Panc1 (cell line): Measurements from ENCODE around the gene ABCA7.

Experiments used
- POLR2AphosphoS5 ChIP-seq: IDR thresholded peaks from 2 replicates; pipeline ENCODE4 v1.6.1; 2012; ENCODE audit warnings: mild to moderate bottlenecking, low read depth, low read length, moderate library complexity
- TCF7L2 ChIP-seq: IDR thresholded peaks from 2 replicates; pipeline ENCODE4 v1.6.1; 2011; ENCODE audit warnings: mild to moderate bottlenecking, low read depth, low read length, inconsistent platforms
- TF ChIP-seq, protein P1 (sequence below): fragments of 450-650 bp; IDR thresholded peaks from 2 replicates; pipeline ENCODE4 v1.5.1; 2017; ENCODE audit warnings: mild to moderate bottlenecking
- TF ChIP-seq, protein P2 (sequence below), 2 experiments: IDR thresholded peaks; 2 replicates each; pipeline ENCODE4 v1.6.1; 2011 to 2012; ENCODE audit warnings: low read depth in 2 of 2, control low read depth in 1 of 2, low read length in 1 of 2, mild to moderate bottlenecking in 1 of 2, moderate library complexity in 1 of 2; ENCODE audit not compliant: insufficient read depth in 1 of 2

DNA sequence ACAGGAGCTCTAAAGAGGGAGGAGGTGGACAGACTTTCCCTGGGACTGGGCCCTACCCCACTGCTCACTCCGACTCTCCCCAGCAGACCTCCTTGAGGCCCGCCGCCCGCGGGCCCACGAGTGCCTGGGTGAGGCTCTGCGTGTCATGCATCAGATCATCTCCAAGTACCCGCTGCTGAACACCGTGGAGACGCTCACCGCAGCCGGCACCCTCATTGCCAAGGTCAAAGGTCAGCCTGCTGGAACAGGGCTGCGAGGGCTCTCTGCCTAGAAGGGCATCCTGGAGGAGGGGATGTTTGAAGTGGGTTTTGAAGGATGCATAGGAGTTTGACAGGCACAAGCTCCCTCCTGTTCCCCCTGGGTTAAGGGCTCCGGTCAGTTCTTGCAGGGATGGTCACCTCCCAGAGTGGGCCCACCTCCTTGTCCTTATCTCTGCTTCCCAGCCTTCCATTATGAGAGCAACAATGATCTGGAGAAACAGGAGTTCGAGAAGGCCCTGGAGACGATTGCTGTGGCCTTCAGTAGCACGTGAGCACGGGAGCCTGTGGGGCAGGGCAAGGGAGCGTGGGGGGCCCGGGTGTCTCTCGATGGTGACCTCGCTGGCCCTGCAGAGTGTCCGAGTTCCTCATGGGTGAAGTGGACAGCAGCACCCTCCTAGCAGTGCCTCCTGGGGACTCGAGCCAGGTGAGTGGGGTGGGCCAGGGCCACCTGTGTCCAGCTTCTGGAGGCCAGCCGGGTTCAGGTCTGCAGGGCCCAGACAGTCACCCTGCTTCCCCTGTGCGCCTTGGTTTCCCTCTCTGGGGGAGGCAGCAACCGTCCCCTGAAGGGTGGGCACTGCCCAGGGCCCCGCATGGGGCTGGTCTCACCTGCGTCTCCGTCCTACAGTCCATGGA, 33.4 kb downstream of the ABCA7 start:
- TF ChIP-seq, protein P1, sequence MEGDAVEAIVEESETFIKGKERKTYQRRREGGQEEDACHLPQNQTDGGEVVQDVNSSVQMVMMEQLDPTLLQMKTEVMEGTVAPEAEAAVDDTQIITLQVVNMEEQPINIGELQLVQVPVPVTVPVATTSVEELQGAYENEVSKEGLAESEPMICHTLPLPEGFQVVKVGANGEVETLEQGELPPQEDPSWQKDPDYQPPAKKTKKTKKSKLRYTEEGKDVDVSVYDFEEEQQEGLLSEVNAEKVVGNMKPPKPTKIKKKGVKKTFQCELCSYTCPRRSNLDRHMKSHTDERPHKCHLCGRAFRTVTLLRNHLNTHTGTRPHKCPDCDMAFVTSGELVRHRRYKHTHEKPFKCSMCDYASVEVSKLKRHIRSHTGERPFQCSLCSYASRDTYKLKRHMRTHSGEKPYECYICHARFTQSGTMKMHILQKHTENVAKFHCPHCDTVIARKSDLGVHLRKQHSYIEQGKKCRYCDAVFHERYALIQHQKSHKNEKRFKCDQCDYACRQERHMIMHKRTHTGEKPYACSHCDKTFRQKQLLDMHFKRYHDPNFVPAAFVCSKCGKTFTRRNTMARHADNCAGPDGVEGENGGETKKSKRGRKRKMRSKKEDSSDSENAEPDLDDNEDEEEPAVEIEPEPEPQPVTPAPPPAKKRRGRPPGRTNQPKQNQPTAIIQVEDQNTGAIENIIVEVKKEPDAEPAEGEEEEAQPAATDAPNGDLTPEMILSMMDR = no peak
- TF ChIP-seq POLR2AphosphoS5 = no peak
- TF ChIP-seq, protein P2, sequence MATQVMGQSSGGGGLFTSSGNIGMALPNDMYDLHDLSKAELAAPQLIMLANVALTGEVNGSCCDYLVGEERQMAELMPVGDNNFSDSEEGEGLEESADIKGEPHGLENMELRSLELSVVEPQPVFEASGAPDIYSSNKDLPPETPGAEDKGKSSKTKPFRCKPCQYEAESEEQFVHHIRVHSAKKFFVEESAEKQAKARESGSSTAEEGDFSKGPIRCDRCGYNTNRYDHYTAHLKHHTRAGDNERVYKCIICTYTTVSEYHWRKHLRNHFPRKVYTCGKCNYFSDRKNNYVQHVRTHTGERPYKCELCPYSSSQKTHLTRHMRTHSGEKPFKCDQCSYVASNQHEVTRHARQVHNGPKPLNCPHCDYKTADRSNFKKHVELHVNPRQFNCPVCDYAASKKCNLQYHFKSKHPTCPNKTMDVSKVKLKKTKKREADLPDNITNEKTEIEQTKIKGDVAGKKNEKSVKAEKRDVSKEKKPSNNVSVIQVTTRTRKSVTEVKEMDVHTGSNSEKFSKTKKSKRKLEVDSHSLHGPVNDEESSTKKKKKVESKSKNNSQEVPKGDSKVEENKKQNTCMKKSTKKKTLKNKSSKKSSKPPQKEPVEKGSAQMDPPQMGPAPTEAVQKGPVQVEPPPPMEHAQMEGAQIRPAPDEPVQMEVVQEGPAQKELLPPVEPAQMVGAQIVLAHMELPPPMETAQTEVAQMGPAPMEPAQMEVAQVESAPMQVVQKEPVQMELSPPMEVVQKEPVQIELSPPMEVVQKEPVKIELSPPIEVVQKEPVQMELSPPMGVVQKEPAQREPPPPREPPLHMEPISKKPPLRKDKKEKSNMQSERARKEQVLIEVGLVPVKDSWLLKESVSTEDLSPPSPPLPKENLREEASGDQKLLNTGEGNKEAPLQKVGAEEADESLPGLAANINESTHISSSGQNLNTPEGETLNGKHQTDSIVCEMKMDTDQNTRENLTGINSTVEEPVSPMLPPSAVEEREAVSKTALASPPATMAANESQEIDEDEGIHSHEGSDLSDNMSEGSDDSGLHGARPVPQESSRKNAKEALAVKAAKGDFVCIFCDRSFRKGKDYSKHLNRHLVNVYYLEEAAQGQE (IDR thresholded peaks at IDR 0.05; ENCODE audit: insufficient read depth in 1 of 2, low read depth in 2 of 2, low read length in 1 of 2) = no peak
- TF ChIP-seq TCF7L2 = no peak
